Measurements from ENCODE around the gene TMIGD3.

DNA sequence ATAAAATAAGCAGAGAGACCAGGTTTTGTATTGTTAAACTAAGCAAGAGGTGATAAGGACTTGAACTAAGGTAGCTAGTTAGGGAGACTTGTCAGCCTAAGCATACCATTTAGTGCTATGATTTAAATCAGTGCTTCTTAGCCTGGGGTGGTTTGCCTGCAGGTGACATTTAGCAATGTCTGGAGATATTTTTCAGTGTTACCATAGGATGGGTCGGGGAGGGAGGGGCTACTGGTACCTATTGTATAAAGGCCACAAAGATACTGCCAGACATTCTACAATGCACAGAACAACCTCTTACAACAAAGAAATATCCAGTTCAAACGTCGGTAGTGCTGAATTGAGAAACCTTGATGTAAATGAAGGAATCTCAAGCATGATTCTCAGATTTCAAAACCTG is 50.9 kb downstream of the TMIGD3 start:
- no peak for TF ChIP-seq FOXM1 (IDR thresholded peaks at IDR 0.05; ENCODE audit: borderline replicate concordance)
- no peak for TF ChIP-seq ARNT (IDR thresholded peaks at IDR 0.05)
- TF ChIP-seq FOXK2 (IDR thresholded peaks at IDR 0.05), result no peak
- TF ChIP-seq CTBP1 (IDR thresholded peaks at IDR 0.05; ENCODE audit: borderline replicate concordance), result no peak
- TF ChIP-seq FOXA1 (IDR thresholded peaks at IDR 0.05), result no peak
- TF ChIP-seq L3MBTL2 (conservative IDR thresholded peaks at IDR 0.05), result no peak
- no peak for TF ChIP-seq HDGF (IDR thresholded peaks at IDR 0.05; ENCODE audit: borderline replicate concordance)
